H1 (cell line): ENCODE results near the gene IRGQ. TPM values are rescaled to one million over a fixed set of nuclear protein-coding genes. Genes with fewer than 3 reads are reported as not detected.

Experiments used
- CTCF ChIA-PET: fragments of 300-600 bp; sonication (Branson Sonifier 250); formaldehyde crosslinking; loops from one replicate; lab custom pipeline; 2021; ENCODE audit not compliant: partially characterized antibody; lab: Charles Lee
- POLR2A ChIA-PET: fragments of 300-600 bp; sonication (Branson Sonifier 250); formaldehyde crosslinking; loops from one replicate; lab custom pipeline; 2021; ENCODE audit warnings: inconsistent platforms; ENCODE audit not compliant: partially characterized antibody; lab: Charles Lee
- DNase-seq, 2 experiments: peaks; one replicate each; pipeline versions ENCODE4 v3.0.0 to v3.0.0-alpha.2; 2010 to 2022; ENCODE audit warnings: low spot score in 2 of 2, low read depth in 1 of 2, mixed read lengths in 1 of 2
- FAIRE-seq: peaks from 2 replicates; lab custom pipeline; 2011; peaks lifted over from hg19 to GRCh38; lab: Jason Lieb, UNC
- H2AFZ ChIP-seq: 2 replicates; pipeline ENCODE4 v1.8.1; 2012; ENCODE audit warnings: low read length, inconsistent platforms
- H2AK5ac ChIP-seq: 2 replicates; pipeline ENCODE4 v1.6.1; 2013; ENCODE audit warnings: low read depth, low read length
- H2BK120ac ChIP-seq: replicated peaks from 2 replicates; pipeline ENCODE3; 2013; ENCODE audit warnings: low read depth, low read length, inconsistent platforms
- H2BK12ac ChIP-seq: 2 replicates; pipeline ENCODE4 v1.6.1; 2013; ENCODE audit warnings: low read depth, low read length
- H2BK15ac ChIP-seq: 2 replicates; pipeline ENCODE4 v1.6.1; 2013; ENCODE audit warnings: low read length
- H2BK20ac ChIP-seq: 2 replicates; pipeline ENCODE4 v1.6.1; 2013; ENCODE audit warnings: low read length
- H2BK5ac ChIP-seq: 2 replicates; pipeline ENCODE4 v1.6.1; 2013; ENCODE audit warnings: low read depth, low read length
- H3K14ac ChIP-seq: 2 replicates; pipeline ENCODE4 v1.6.1; 2013; ENCODE audit warnings: inconsistent platforms; ENCODE audit not compliant: insufficient read length
- H3K18ac ChIP-seq: 2 replicates; pipeline ENCODE4 v1.6.1; 2013; ENCODE audit warnings: low read length; ENCODE audit errors: extremely low read depth
- H3K23ac ChIP-seq: 2 replicates; pipeline ENCODE4 v1.6.1; 2013; ENCODE audit warnings: inconsistent platforms; ENCODE audit not compliant: insufficient read length
- H3K23me2 ChIP-seq: 2 replicates; pipeline ENCODE4 v1.6.1; 2013; ENCODE audit warnings: low read depth, low read length
- H3K27ac ChIP-seq: 2 replicates; pipeline ENCODE4 v1.6.1; 2011; ENCODE audit warnings: low read depth, low read length, inconsistent platforms
- H3K27me3 ChIP-seq, 4 experiments: replicated peaks in 1 of 4; 1 replicate in 1 of 4; 2 replicates in 3 of 4; pipeline versions ENCODE4 v1.6.1 to v1.8.1; 2011 to 2013; ENCODE audit warnings: low read length in 3 of 4, mild to moderate bottlenecking in 3 of 4, inconsistent platforms in 2 of 4, mixed read lengths in 2 of 4, moderate library complexity in 1 of 4; ENCODE audit not compliant: control insufficient read depth in 3 of 4, insufficient read depth in 3 of 4; ENCODE audit errors: extremely low read depth in 1 of 4
- H3K36me3 ChIP-seq, 4 experiments: 2 replicates each; pipeline versions ENCODE4 v1.6.1 to v1.8.1; 2011 to 2013; ENCODE audit warnings: mild to moderate bottlenecking in 4 of 4, low read length in 3 of 4, moderate library complexity in 2 of 4, control low read depth in 1 of 4, inconsistent platforms in 1 of 4; ENCODE audit not compliant: insufficient read depth in 4 of 4, control insufficient read depth in 2 of 4
- H3K4ac ChIP-seq: replicated peaks from 2 replicates; pipeline ENCODE3; 2013; ENCODE audit warnings: low read length, low read depth, mixed read lengths, inconsistent platforms; ENCODE audit not compliant: insufficient read length
- H3K4me1 ChIP-seq, 4 experiments: replicated peaks in 1 of 4; 1 replicate in 1 of 4; 2 replicates in 3 of 4; pipeline versions ENCODE4 v1.6.1 to v1.8.1; 2011 to 2013; ENCODE audit warnings: low read length in 3 of 4, inconsistent platforms in 2 of 4, mixed read lengths in 1 of 4; ENCODE audit not compliant: insufficient read depth in 4 of 4, control insufficient read depth in 3 of 4
- H3K4me2 ChIP-seq, 2 experiments: 2 replicates each; pipeline versions ENCODE4 v1.6.1 to v1.8.1; 2011 to 2013; ENCODE audit warnings: low read depth in 2 of 2, low read length in 2 of 2, control low read depth in 1 of 2, inconsistent platforms in 1 of 2, mild to moderate bottlenecking in 1 of 2; ENCODE audit not compliant: insufficient read depth in 1 of 2
- H3K4me3 ChIP-seq, 4 experiments: fragments of 200-600, 300-600 bp in 1 of 4; sonication (generic), shearing (Covaris generic), sonication (Bioruptor Twin) in 1 of 4; 2 replicates each; pipeline versions ENCODE4 v1.5.1 to v1.8.1; 2011 to 2016; ENCODE audit warnings: low read length in 4 of 4, low read depth in 3 of 4, control low read depth in 2 of 4, inconsistent platforms in 2 of 4, mild to moderate bottlenecking in 2 of 4, mixed read lengths in 1 of 4, moderate library complexity in 1 of 4; ENCODE audit not compliant: insufficient read depth in 2 of 4; ENCODE audit errors: extremely low read depth in 1 of 4
- H3K56ac ChIP-seq: replicated peaks from 2 replicates; pipeline ENCODE3; 2013; ENCODE audit warnings: low read depth, mild to moderate bottlenecking, mixed read lengths, low read length, inconsistent platforms; ENCODE audit not compliant: insufficient read length
- H3K79me1 ChIP-seq: 2 replicates; pipeline ENCODE4 v1.6.1; 2013; ENCODE audit warnings: low read depth, low read length, control low read depth
- H3K79me2 ChIP-seq, 2 experiments: 2 replicates each; pipeline versions ENCODE4 v1.6.1 to v1.8.1; 2012 to 2013; ENCODE audit warnings: low read length in 2 of 2, mild to moderate bottlenecking in 2 of 2, inconsistent platforms in 1 of 2; ENCODE audit not compliant: insufficient read depth in 2 of 2, control insufficient read depth in 1 of 2
- H3K9ac ChIP-seq, 4 experiments: replicated peaks in 1 of 4; 1 replicate in 1 of 4; 2 replicates in 3 of 4; pipeline versions ENCODE4 v1.6.1 to v1.8.1; 2011 to 2013; ENCODE audit warnings: low read depth in 3 of 4, low read length in 3 of 4, control low read depth in 2 of 4, mild to moderate bottlenecking in 2 of 4, moderate library complexity in 2 of 4, inconsistent platforms in 1 of 4; ENCODE audit errors: extremely low read depth in 1 of 4
- H3K9me3 ChIP-seq, 2 experiments: 2 replicates each; pipeline versions ENCODE4 v1.6.1 to v1.8.1; 2012 to 2013; ENCODE audit warnings: mild to moderate bottlenecking in 2 of 2, moderate library complexity in 2 of 2, control low read depth in 1 of 2, inconsistent platforms in 1 of 2, low read depth in 1 of 2, low read length in 1 of 2, mixed read lengths in 1 of 2; ENCODE audit not compliant: insufficient read depth in 2 of 2
- H4K20me1 ChIP-seq, 2 experiments: replicated peaks in 1 of 2; 2 replicates each; pipeline versions ENCODE3 to v1.8.1; 2011 to 2013; ENCODE audit warnings: inconsistent platforms in 2 of 2, low read length in 2 of 2, mild to moderate bottlenecking in 1 of 2; ENCODE audit not compliant: insufficient read depth in 2 of 2, control insufficient read depth in 1 of 2
- H4K5ac ChIP-seq: 2 replicates; pipeline ENCODE4 v1.6.1; 2013; ENCODE audit warnings: low read length, low read depth, mixed read lengths, inconsistent platforms; ENCODE audit not compliant: insufficient read length
- H4K8ac ChIP-seq: 2 replicates; pipeline ENCODE4 v1.8.0; 2013; ENCODE audit warnings: mild to moderate bottlenecking, moderate library complexity, low read length, inconsistent platforms; ENCODE audit not compliant: insufficient read depth; ENCODE audit errors: extremely low read depth
- H4K91ac ChIP-seq: replicated peaks from 2 replicates; pipeline ENCODE3; 2013; ENCODE audit warnings: low read length, mixed read lengths, inconsistent platforms; ENCODE audit not compliant: insufficient read length
- E2F6 ChIP-seq: IDR thresholded peaks from 2 replicates; pipeline ENCODE4 v1.6.1; 2012; ENCODE audit warnings: inconsistent platforms
- EGR1 ChIP-seq: IDR thresholded peaks from 2 replicates; pipeline ENCODE4 v1.6.1; 2011; ENCODE audit warnings: low read depth, low read length, borderline replicate concordance
- NANOG ChIP-seq: IDR thresholded peaks from 2 replicates; pipeline ENCODE4 v1.6.1; 2011; ENCODE audit warnings: low read length, low read depth, mild to moderate bottlenecking, inconsistent platforms; ENCODE audit not compliant: insufficient read depth, poor library complexity, severe bottlenecking
- PHF8 ChIP-seq: fragments of 200-600 bp; sonication (generic); conservative IDR thresholded peaks from 2 replicates; pipeline ENCODE4 v1.7.1; 2012; ENCODE audit warnings: low read depth, mild to moderate bottlenecking, inconsistent platforms, low read length, moderate library complexity
- SP1 ChIP-seq: IDR thresholded peaks from 2 replicates; pipeline ENCODE4 v1.6.1; 2011; ENCODE audit warnings: low read depth, low read length
- WGBS, 2 experiments: shearing (Covaris generic) in 1 of 2; methylation state at CpG; one replicate each; pipeline versions ENCODE4 v1.1.6 to v1.1.7; 2013 to 2015; ENCODE audit warnings: low lambda C conversion rate in 2 of 2, mixed read lengths in 2 of 2, inconsistent platforms in 1 of 2, low coverage in 1 of 2, missing lambda C conversion rate in 1 of 2; ENCODE audit not compliant: insufficient replicate concordance in 2 of 2, insufficient coverage in 1 of 2, insufficient read length in 1 of 2; ENCODE audit errors: extremely low coverage in 1 of 2, missing lambda C conversion rate in 1 of 2; 5-methylcytosine and 5-hydroxymethylcytosine counted together
- polyA plus RNA-seq, 7 experiments: library from polyadenylated mRNA; depleted of rRNA in 3 of 7; stranded (reverse) in 5 of 7; unstranded in 2 of 7; fragments of >200 nt in 5 of 7; fragments of 200-250 nt in 2 of 7; gene quantifications; 1 replicate in 5 of 7; 2 replicates in 1 of 7; 4 replicates in 1 of 7; pipeline versions ENCODE4 v1.2.1 to v1.2.3, GENCODE V29; 2011 to 2013; ENCODE audit warnings: missing spikeins in 2 of 7, mixed read lengths in 2 of 7
- total RNA-seq: library from RNA; stranded (reverse); fragmentation: NEBNext Ultra II Directional; extraction: Animal tissue kit (Norgen Biotek cat#: 25700); gene quantifications from 2 replicates; pipeline ENCODE4 v1.2.1, GENCODE V29; 2021

IRGQ gene
- total and polyA plus RNA-seq, 2 of the 8 experiments (the other 6 are each of a cell fraction or from before 2014, with no cell fraction given): 16.0 to 42.9 TPM

- Histone ChIP-seq H3K4me1 (peaks cover 0 to 8% (median 1%) of the 10 kb centered on the region in 4 experiments; a peak in 1 of 7 replicates), H3K4ac (no peak overlapping the region), H2BK120ac (no peak overlapping the region), H2BK12ac (no peak overlapping the region), H3K14ac (no peak overlapping the region), H4K8ac (no peak overlapping the region), H2AFZ (no peak overlapping the region), H4K5ac (no peak overlapping the region), H3K9me3 (no peaks in the 10 kb centered on the region; a peak in 1 of 4 replicates), H2BK20ac (no peak overlapping the region), H3K18ac (no peak overlapping the region), H2BK15ac (no peak overlapping the region), H3K56ac (no peak overlapping the region), H3K36me3 (peaks cover 4 to 10% (median 6%) of the 10 kb centered on the region in 4 experiments; a peak in 5 of 8 replicates), H4K20me1 (no peaks in the 10 kb centered on the region), H3K79me1 (no peaks in the 10 kb centered on the region), H3K4me3 (no peak overlapping the region), H4K91ac (no peak overlapping the region), H3K23ac (no peak overlapping the region), H2BK5ac (no peak overlapping the region), H3K79me2 (no peaks in the 10 kb centered on the region), H3K27ac (no peak overlapping the region), H2AK5ac (no peak overlapping the region), H3K23me2 (peaks cover 7% of the 10 kb centered on the region), H3K4me2 (no peak overlapping the region), H3K9ac (no peak overlapping the region), H3K27me3 (peaks cover 6 to 25% (median 17%) of the 10 kb centered on the region in 4 experiments; a peak in 6 of 7 replicates)
- no peak for FAIRE-seq
- no peak for DNase-seq
- ChIA-PET CTCF (interaction anchor here (0.6 to 1.4 kb wide), 2 partner anchors 22 to 50 kb away, joined by 3 to 5 read pairs; no protein-coding TSS in a partner anchor), POLR2A (no interaction called here)
- TF ChIP-seq SP1: no peak
- TF ChIP-seq PHF8: no peak
- no peak for TF ChIP-seq NANOG
- no peak for TF ChIP-seq EGR1
- TF ChIP-seq E2F6: no peak
- 91% methylated on average over 13 of the region's 13 CpGs; no CpG with 5 or more reads in 1 of the 2 experiments for WGBS, 2 experiments
Observed at GRCh38 chr19:43644181-43644580, 48.2 kb upstream of the IRGQ start.
